Subcutaneous abdominal adipose tissue (tissue), 5 donors: ENCODE measurements around the gene FLYWCH1.

Source experiments
- H3K27ac ChIP-seq: one replicate; pipeline ENCODE4 v1.7.0; 2013; ENCODE audit warnings: low read depth, mild to moderate bottlenecking, inconsistent platforms, low read length, moderate library complexity
- H3K27me3 ChIP-seq, 5 donors: one replicate each; pipeline ENCODE4 v1.7.0; 2013; ENCODE audit warnings: low read length in 5 of 5, inconsistent platforms in 1 of 5; ENCODE audit not compliant: control insufficient read depth in 5 of 5, insufficient read depth in 4 of 5
- H3K36me3 ChIP-seq, 5 donors: one replicate each; pipeline ENCODE4 v1.7.0; 2013; ENCODE audit warnings: low read length in 5 of 5; ENCODE audit not compliant: control insufficient read depth in 5 of 5, insufficient read depth in 5 of 5
- H3K4me1 ChIP-seq, 5 donors: one replicate each; pipeline ENCODE4 v1.7.0; 2013; ENCODE audit warnings: low read length in 5 of 5, mild to moderate bottlenecking in 3 of 5, moderate library complexity in 1 of 5; ENCODE audit not compliant: control insufficient read depth in 5 of 5, insufficient read depth in 5 of 5
- H3K4me3 ChIP-seq, 5 donors: one replicate each; pipeline ENCODE4 v1.7.0; 2013; ENCODE audit warnings: low read length in 5 of 5, low read depth in 1 of 5
- H3K9ac ChIP-seq, 5 donors: one replicate each; pipeline ENCODE4 v1.7.0; 2013; ENCODE audit warnings: low read length in 5 of 5, mild to moderate bottlenecking in 4 of 5, moderate library complexity in 3 of 5
- H3K9me3 ChIP-seq, 5 donors: one replicate each; pipeline ENCODE4 v1.7.0; 2013; ENCODE audit warnings: low read length in 5 of 5; ENCODE audit not compliant: control insufficient read depth in 5 of 5
- donor health status: healthy.
- donor health status: healthy.
- donor health status: healthy.
- donor health status: healthy.
- donor health status: healthy.

FLYWCH1 gene

DNA sequence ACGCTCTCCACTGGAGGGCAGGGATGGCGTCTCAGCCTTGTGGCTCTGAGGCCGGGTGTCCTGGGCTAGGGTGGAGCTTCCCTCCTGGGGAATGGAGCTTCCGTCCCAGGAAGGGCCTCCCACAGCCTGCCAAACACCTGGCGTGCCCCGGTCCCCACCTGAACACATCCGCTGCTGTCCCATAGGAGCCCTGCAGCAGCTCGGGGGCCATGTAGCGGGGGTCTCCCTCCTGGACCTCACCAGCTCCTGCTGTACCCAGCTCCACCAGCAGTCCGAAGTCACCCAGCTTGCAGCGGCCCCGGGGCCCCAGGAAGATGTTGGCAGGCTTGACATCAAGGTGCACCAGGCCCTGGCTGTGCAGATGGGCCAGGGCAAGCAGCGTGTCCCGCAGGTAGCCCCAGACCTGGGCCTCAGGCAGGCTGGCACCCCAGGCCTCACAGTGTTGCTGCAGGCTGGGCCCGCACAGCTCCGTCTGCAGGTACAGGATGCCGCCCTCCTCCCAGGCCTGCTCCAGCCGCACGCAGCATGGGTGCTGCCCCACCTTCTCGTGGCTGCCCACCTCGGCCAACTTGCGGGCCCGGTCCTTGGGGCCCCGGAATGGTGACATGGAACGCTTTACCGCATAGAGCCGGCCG is 63.5 kb downstream of the FLYWCH1 start:
- no peak overlapping the region for H3K4me3 ChIP-seq
- no peaks in the 10 kb centered on the region for H3K9me3 ChIP-seq
- H3K9ac ChIP-seq: peak overlapping the region in 1 of 5 donors; percentile 4
- peaks cover 0 to 4% (median 0%) of the 10 kb centered on the region in 5 donors for H3K36me3 ChIP-seq
- peaks cover 0 to 18% (median 6%) of the 10 kb centered on the region in 5 donors for H3K27me3 ChIP-seq
- no peak overlapping the region for H3K27ac ChIP-seq
- peaks cover 0 to 21% (median 13%) of the 10 kb centered on the region in 5 donors for H3K4me1 ChIP-seq

GRCh38 chr16:2976201-2976600 is 64.5 kb downstream of the FLYWCH1 start:
- H3K9ac ChIP-seq: no peak overlapping the region
- H3K36me3 ChIP-seq: peaks cover 0 to 4% (median 0%) of the 10 kb centered on the region in 5 donors
- H3K4me1 ChIP-seq: peaks cover 0 to 20% (median 14%) of the 10 kb centered on the region in 5 donors
- peaks cover 0 to 18% (median 6%) of the 10 kb centered on the region in 5 donors for H3K27me3 ChIP-seq
- no peak overlapping the region for H3K4me3 ChIP-seq
- no peaks in the 10 kb centered on the region for H3K9me3 ChIP-seq
- no peak overlapping the region for H3K27ac ChIP-seq

DNA sequence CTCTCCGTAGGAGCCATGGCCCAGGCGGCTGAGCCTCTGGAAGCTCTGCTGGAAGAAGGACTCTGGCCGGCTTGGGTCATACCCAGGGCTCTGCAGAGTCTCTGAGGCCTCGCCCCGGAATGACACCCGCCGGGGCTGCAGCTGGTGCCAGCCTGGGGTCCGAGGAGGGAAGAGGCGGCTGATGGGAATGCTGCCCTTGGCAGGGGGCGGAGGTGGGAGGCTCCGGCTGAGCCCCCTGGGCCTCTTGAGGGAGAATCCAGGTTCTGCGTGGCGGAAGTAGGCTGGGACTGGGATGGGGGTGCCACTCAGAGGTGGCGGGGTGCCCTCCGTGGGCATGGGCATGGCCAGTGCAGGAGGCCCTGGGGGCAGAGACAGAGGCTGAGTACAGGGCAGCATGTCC is 64.9 kb downstream of the FLYWCH1 start:
- peaks cover 0 to 18% (median 6%) of the 10 kb centered on the region in 5 donors for H3K27me3 ChIP-seq
- no peak overlapping the region for H3K27ac ChIP-seq
- no peak overlapping the region for H3K9ac ChIP-seq
- peaks cover 0 to 4% (median 0%) of the 10 kb centered on the region in 5 donors for H3K36me3 ChIP-seq
- H3K9me3 ChIP-seq: no peaks in the 10 kb centered on the region
- H3K4me1 ChIP-seq: peaks cover 0 to 18% (median 16%) of the 10 kb centered on the region in 5 donors
- no peak overlapping the region for H3K4me3 ChIP-seq

GRCh38 chr16:2977440-2977839 is 65.7 kb downstream of the FLYWCH1 start:
- H3K4me1 ChIP-seq: peaks cover 0 to 18% (median 16%) of the 10 kb centered on the region in 5 donors

GRCh38 chr16:2979669-2980226 is 68.0 kb downstream of the FLYWCH1 start:
- Histone ChIP-seq H3K4me1 (peaks cover 0 to 25% (median 19%) of the 10 kb centered on the region in 5 donors), H3K9ac (peak overlapping the region in 1 of 5 donors; percentile 94), H3K4me3 (peak overlapping the region in 3 of 5 donors; percentile 83 to 89 (median 84)), H3K27ac (no peak overlapping the region), H3K27me3 (peaks cover 0 to 15% (median 6%) of the 10 kb centered on the region in 5 donors), H3K36me3 (no peaks in the 10 kb centered on the region), H3K9me3 (no peaks in the 10 kb centered on the region)

More at GRCh38 chr16:2977440-2977839, 65.7 kb downstream of the FLYWCH1 start:
- peaks cover 0 to 17% (median 6%) of the 10 kb centered on the region in 5 donors for H3K27me3 ChIP-seq
- peaks cover 0 to 2% (median 0%) of the 10 kb centered on the region in 5 donors for H3K36me3 ChIP-seq
- no peaks in the 10 kb centered on the region for H3K9me3 ChIP-seq
- no peak overlapping the region for H3K4me3 ChIP-seq
- H3K9ac ChIP-seq: no peak overlapping the region
- H3K27ac ChIP-seq: no peak overlapping the region

- Histone ChIP-seq H3K9me3 (no peaks in the 10 kb centered on the region), H3K4me1 (peaks cover 0 to 29% (median 22%) of the 10 kb centered on the region in 5 donors), H3K4me3 (peak within 1 kb of the TSS; percentile 59 to 89 (median 84)), H3K27me3 (peaks cover 0 to 15% (median 6%) of the 10 kb centered on the region in 5 donors), H3K9ac (peak within 1 kb of the TSS in 4 of 5 donors; percentile 93 to 96 (median 95)), H3K27ac (peak within 1 kb of the TSS; percentile 69), H3K36me3 (no peaks in the 10 kb centered on the region)
Observed at GRCh38 chr16:2980227-2981176, 68.8 kb downstream of the FLYWCH1 start, which contains the start of gene PKMYT1. Gene PKMYT1 (minus strand): TSS chr16:2980446. CDS start chr16:2979657, 789 bp downstream.

- H3K4me3 ChIP-seq: peak overlapping the region in 4 of 5 donors; percentile 59 to 89 (median 86)
- no peaks in the 10 kb centered on the region for H3K9me3 ChIP-seq
- no peak overlapping the region for H3K27ac ChIP-seq
- peaks cover 0 to 13% (median 6%) of the 10 kb centered on the region in 5 donors for H3K27me3 ChIP-seq
- H3K9ac ChIP-seq: peak overlapping the region in 3 of 5 donors; percentile 93 to 96 (median 96)
- peaks cover 0 to 37% (median 25%) of the 10 kb centered on the region in 5 donors for H3K4me1 ChIP-seq
- no peaks in the 10 kb centered on the region for H3K36me3 ChIP-seq
Observed at GRCh38 chr16:2981177-2981898, 69.6 kb downstream of the FLYWCH1 start.

DNA sequence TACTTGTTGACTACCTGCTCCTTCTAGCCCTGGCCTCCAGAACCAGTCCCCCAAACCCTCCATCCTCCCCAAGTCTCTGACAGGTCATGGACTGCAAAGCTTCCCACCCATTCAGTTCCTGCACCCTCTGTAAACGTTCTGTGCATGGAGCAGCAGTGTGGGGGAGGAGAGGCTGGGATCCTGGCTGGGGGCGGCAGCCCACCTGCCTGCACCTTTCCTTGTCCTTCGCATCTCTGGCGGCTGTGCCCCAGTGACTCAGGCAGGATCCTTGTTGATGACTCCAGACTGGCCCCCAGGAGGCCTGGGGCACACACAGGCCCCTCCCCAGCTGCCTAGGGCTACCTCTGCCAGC is 70.1 kb downstream of the FLYWCH1 start:
- no peak overlapping the region for H3K4me3 ChIP-seq
- no peaks in the 10 kb centered on the region for H3K9me3 ChIP-seq
- no peaks in the 10 kb centered on the region for H3K36me3 ChIP-seq
- no peak overlapping the region for H3K27ac ChIP-seq
- no peak overlapping the region for H3K9ac ChIP-seq
- H3K27me3 ChIP-seq: peaks cover 0 to 12% (median 6%) of the 10 kb centered on the region in 5 donors
- H3K4me1 ChIP-seq: peaks cover 0 to 37% (median 25%) of the 10 kb centered on the region in 5 donors

GRCh38 chr16:2982402-2982801 is 70.7 kb downstream of the FLYWCH1 start:
- no peaks in the 10 kb centered on the region for H3K9me3 ChIP-seq
- H3K4me3 ChIP-seq: no peak overlapping the region
- H3K27ac ChIP-seq: no peak overlapping the region
- H3K4me1 ChIP-seq: peaks cover 0 to 37% (median 25%) of the 10 kb centered on the region in 5 donors
- H3K36me3 ChIP-seq: no peaks in the 10 kb centered on the region
- H3K27me3 ChIP-seq: peaks cover 0 to 14% (median 6%) of the 10 kb centered on the region in 5 donors
- H3K9ac ChIP-seq: no peak overlapping the region
